Hepatocyte (in vitro differentiated cells): ENCODE results near the gene TNFSF11.

Experiments used
- EZH2 ChIP-seq: fragments of 200-600 bp; sonication (generic); IDR thresholded peaks from 2 replicates; pipeline ENCODE4 v1.6.1; 2016; ENCODE audit warnings: antibody characterized with exemption, mild to moderate bottlenecking, borderline replicate concordance
- EZH2phosphoT487 ChIP-seq: fragments of 200-600 bp; sonication (generic); IDR thresholded peaks from one replicate; pipeline ENCODE4 v1.6.1; 2018; ENCODE audit warnings: antibody characterized with exemption, mild to moderate bottlenecking, low read depth, moderate library complexity; ENCODE audit not compliant: unreplicated experiment, severe bottlenecking
- TF ChIP-seq, protein P1 (sequence below): fragments of 200-600 bp; sonication (generic); IDR thresholded peaks from 2 replicates; pipeline ENCODE4 v1.5.1; 2016; ENCODE audit warnings: antibody characterized with exemption, mild to moderate bottlenecking; ENCODE audit not compliant: poor library complexity

GRCh38 chr13:42611086-42611779 lies 37.3 kb downstream of the TNFSF11 start:
- TF ChIP-seq, protein P1, sequence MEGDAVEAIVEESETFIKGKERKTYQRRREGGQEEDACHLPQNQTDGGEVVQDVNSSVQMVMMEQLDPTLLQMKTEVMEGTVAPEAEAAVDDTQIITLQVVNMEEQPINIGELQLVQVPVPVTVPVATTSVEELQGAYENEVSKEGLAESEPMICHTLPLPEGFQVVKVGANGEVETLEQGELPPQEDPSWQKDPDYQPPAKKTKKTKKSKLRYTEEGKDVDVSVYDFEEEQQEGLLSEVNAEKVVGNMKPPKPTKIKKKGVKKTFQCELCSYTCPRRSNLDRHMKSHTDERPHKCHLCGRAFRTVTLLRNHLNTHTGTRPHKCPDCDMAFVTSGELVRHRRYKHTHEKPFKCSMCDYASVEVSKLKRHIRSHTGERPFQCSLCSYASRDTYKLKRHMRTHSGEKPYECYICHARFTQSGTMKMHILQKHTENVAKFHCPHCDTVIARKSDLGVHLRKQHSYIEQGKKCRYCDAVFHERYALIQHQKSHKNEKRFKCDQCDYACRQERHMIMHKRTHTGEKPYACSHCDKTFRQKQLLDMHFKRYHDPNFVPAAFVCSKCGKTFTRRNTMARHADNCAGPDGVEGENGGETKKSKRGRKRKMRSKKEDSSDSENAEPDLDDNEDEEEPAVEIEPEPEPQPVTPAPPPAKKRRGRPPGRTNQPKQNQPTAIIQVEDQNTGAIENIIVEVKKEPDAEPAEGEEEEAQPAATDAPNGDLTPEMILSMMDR: no peak
- TF ChIP-seq EZH2phosphoT487: no peak
- TF ChIP-seq EZH2: no peak
